ENCODE measurements around the gene RAD51. TPM values are rescaled to one million over a fixed set of nuclear protein-coding genes. Genes with fewer than 3 reads are reported as not detected.

Gene RAD51
- total RNA-seq, 2 donors from 2014 or later = 2.6 to 7.1 TPM

- intact Hi-C loops (cut with DNase I, micrococcal nuclease) = no loop called here
- ATAC-seq = peak; percentile 61
- DNase-seq = peak in 1 of 2 donors; percentile 59
These were observed 59.6 kb downstream of the RAD51 start for GRCh38 chr15:40754574-40754882.

- ATAC-seq (peak; percentile 97), DNase-seq (peak; percentile 89 to 95)
- intact Hi-C loops (cut with DNase I, micrococcal nuclease) = no loop called here
These were observed 60.2 kb downstream of the RAD51 start, which contains the start of gene RMDN3 for GRCh38 chr15:40754883-40755811. Gene RMDN3 (minus strand): TSS chr15:40755254. CDS start chr15:40754783, 471 bp downstream.

GRCh38 chr15:40755812-40756208 is 60.8 kb downstream of the RAD51 start:
- DNase-seq = peak in 1 of 2 donors; percentile 27
- intact Hi-C loops (cut with DNase I, micrococcal nuclease) = no loop called here
- no peak for ATAC-seq

GRCh38 chr15:40756938-40757337 is 62.0 kb downstream of the RAD51 start:
- DNase-seq (no peak), ATAC-seq (no peak)
- intact Hi-C loops (cut with DNase I, micrococcal nuclease) = no loop called here

- intact Hi-C loops (cut with DNase I, micrococcal nuclease) = no loop called here
- ATAC-seq = no peak
- no peak for DNase-seq
These were observed 65.0 kb downstream of the RAD51 start for GRCh38 chr15:40759961-40760360.

DNA sequence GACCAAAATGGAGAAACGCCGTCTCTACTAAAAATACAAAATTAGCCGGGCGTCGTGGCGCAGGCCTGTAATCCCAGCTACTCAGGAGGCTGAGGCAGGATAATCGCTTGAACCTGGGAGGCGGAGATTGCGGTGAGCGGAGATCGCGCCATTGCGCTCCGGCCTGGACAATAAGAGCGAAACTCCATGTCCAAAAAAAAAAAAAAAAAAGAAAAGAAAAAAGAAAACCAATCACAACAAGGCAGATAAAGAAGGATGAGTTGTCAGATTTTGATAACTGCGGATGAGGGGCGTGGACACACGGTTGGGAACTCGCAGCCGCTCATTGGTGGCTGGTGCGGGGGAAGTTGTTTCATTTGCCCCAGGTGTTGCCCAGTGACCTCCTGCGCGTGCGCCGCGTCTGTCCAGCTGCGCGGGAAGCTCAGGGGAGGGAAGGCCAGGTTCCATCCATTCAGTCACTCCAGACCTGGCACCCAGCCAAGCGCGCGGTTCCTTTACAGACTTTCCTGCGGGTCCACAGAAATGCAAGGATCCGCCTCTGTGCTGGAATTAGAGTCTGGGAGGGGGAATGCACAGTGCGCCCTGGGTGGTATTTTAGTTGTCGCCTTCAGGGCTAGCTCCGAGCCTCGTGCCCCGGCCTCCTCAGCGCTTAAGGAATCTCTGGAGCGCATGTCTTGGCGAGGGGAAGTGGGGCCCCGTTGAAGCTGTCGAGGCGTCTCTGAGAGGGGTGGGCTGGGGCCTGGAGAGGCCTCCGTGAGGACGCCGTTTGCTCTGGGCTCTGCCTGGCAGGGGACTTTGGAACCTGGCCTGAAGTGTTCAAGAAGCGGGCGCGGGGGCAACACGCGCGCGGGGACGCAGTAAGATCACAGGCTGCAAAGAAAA is 68.2 kb downstream of the RAD51 start:
- peak; percentile 62 for ATAC-seq
- DNase-seq = peak; percentile 86 to 87
- intact Hi-C loops (cut with DNase I, micrococcal nuclease) = no loop called here

DNA sequence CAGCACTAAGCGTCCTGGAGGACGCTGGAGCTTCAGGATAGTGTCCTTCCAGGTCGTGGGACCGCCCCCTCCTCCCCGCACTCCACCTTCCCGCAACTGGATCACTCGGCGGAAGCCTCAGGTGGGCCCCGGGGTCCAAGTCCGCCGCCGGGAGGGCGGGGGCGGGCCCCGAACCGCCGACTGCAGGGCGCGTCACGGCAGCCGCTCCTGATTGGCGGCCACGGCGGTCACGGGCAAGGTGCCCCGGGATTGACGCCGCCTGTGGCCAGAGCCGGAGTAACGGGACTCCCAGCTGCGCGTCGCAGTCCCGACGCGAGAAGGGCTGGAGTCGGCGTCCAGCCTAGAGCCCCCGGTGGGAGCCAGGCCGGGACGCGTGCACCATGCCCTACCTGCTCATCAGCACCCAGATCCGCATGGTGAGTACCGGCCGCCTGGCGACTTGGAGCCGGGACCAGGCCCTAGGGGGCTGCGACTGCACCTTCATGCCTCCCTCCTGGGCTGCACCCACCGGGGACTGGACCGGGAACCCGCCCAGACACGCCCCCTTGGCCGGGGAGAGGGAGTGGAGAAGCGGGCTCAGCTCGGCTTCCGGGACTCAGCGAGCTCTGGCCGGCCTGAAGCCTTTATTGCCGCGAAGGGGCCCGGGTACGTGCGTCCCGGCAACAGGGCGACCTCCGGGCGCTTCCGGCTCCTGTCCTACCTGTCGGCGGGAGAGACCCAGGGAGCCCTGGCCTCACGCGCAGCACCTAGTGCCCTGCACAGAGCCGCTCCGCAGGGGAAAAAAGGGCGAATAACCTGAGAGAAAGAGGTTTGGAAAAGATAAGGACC is 69.0 kb downstream of the RAD51 start, which contains the start of gene GCHFR:
TSS of gene GCHFR (plus strand) at position 268 of the 828 bp plus-strand sequence. CDS start at position 381, 113 bp downstream.
- ATAC-seq (peak; percentile 69), DNase-seq (peak; percentile 88)
- intact Hi-C loops (cut with DNase I, micrococcal nuclease) = no loop called here

GRCh38 chr15:40764629-40765103 is 69.7 kb downstream of the RAD51 start:
- intact Hi-C loops (cut with DNase I, micrococcal nuclease) = no loop called here
- DNase-seq = no peak
- peak; percentile 20 for ATAC-seq

GRCh38 chr15:40766194-40766815 is 71.3 kb downstream of the RAD51 start:
- intact Hi-C loops (cut with DNase I, micrococcal nuclease) = no loop called here
- ATAC-seq (no peak), DNase-seq (no peak)

- DNase-seq = no peak
- intact Hi-C loops (cut with DNase I, micrococcal nuclease) = no loop called here
These were observed 72.2 kb downstream of the RAD51 start for GRCh38 chr15:40766906-40767837.

GRCh38 chr15:40767838-40768500 is 73.0 kb downstream of the RAD51 start:
- intact Hi-C loops (cut with DNase I, micrococcal nuclease) = no loop called here
- DNase-seq = no peak
- ATAC-seq = no peak

More at GRCh38 chr15:40766906-40767837, 72.2 kb downstream of the RAD51 start:
- ATAC-seq = no peak

- intact Hi-C loops (cut with DNase I, micrococcal nuclease) = no loop called here
- ATAC-seq = peak; percentile 48
- DNase-seq = peak; percentile 63 to 70
These were observed 73.7 kb downstream of the RAD51 start for GRCh38 chr15:40768521-40769273.

DNA sequence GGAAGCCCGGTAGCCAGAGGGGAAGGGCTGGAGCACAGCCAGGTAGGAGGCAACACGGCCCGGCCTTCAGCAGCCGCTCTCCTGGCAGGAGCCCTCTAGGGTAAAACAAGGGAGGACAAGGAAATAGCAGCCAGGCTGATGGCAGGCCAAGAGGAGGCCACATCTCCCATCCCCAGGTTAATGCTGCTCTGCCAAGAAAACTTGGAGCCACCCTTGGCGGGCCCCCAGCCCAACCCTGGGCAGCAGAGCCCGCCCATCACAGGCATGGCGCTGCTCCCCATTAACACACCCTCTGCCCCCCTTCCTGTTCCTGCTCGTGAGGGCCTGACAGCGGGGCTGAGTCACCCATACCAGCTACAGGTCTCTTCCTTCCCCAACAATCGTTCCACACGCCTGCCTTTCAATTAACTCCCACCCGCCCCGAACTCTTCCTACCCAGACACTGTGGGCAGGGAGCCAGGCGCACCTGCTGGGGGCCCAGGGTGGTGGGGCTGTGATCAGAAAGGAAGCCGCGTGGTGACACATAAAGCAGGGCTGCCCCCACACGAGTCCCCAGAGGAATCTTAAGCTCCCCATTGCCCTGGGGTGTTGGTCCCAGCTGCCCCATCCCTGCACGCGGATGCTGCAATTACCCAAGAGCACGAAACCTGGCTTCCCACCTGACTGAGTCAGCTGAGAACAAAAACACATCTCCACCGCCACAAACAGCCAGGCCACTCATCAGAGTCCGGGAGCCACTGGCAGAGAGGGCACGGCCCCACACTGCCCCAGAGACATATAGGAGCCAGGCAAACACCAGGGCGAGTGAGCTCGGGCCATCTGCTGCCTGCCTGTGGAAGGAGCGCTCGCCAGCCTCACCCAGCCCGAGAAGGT is 74.5 kb downstream of the RAD51 start, which contains the start of gene C15orf62:
TSS of gene C15orf62 (plus strand) at position 707 of the 873 bp plus-strand sequence. CDS start 516 bp downstream, outside the sequence.
- ATAC-seq (peak; percentile 43), DNase-seq (peak; percentile 60 to 84)
- intact Hi-C loops (cut with DNase I, micrococcal nuclease) = no loop called here

GRCh38 chr15:40770147-40770721 is 75.3 kb downstream of the RAD51 start:
- ATAC-seq (peak; percentile 52), DNase-seq (peak; percentile 53 to 62)
- intact Hi-C loops (cut with DNase I, micrococcal nuclease) = no loop called here
